ENCODE data around the gene S100A7A.
"Not testable (repeated sequence)": the region's sequence is repeated elsewhere in the genome, so short reads cannot be mapped to it uniquely, and the experiment has no call there.

S100A7A gene

GRCh38 chr1:153395776-153396175, 20.5 kb upstream of the S100A7A start:
- no peak for DNase-seq

DNA sequence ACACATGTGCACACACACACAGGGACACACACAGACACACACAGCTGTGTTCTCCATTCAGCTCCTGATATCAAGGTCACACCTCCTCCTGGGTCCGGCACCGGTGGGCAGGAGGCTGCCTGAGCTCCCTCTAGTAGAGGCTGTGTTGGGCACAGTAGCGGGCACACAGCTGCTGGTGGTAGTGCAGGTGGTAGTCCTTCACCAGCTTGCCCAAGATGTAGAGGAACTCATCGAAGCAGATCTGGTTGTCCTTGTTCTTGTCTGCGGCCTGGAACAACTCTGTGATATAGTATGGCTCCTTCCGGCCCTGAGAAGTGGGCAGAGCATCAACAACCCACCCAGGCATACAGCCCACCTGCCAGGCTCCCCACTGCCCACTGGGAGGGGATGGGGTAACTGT, 19.9 kb upstream of the S100A7A start:
- no peak for DNase-seq

DNA sequence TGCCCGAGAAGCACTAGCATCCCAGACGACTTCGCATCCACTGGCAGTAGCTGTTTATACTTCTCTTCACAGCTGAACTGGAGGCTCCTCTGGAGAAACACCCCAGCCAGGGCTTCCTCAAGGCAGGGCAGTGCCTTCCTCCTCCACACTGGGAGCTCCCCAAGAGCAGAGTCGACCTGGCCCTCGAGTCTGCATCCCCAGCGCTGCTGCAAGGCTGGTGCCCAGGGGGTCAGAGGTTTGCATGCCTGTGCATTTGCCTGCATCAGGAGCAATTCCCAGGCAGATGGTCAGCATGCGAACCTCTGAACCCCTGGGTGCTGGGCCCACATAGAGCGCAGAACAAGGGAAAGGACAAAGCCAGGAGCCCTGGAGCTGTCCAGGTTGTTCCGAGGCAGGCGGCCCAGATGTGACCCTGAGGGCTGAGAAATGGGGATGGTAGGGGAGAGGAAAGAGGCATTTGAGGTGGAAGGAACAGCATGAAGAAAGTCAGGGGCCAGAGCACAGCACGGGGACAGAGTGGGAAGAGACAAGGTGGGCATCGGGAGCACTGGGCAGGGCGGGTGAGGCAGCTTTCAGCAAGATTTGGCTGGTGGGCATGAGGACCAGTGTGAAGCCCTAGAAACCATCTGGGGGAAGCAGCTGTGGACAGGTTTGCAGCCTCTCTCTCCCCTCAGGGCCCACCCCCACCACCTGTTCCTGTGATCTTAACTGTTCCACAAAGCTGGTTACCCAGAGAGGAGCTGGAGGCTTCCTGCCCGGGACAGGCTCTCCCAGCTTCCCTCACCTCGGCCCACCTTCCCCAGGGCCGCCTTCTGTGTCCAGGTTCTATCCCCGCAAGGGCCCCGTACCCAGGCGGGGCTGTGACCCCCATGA, 19.0 kb upstream of the S100A7A start:
- DNase-seq = no peak

- DNase-seq = no peak
Observed at GRCh38 chr1:153397924-153398651, 18.2 kb upstream of the S100A7A start.

DNA sequence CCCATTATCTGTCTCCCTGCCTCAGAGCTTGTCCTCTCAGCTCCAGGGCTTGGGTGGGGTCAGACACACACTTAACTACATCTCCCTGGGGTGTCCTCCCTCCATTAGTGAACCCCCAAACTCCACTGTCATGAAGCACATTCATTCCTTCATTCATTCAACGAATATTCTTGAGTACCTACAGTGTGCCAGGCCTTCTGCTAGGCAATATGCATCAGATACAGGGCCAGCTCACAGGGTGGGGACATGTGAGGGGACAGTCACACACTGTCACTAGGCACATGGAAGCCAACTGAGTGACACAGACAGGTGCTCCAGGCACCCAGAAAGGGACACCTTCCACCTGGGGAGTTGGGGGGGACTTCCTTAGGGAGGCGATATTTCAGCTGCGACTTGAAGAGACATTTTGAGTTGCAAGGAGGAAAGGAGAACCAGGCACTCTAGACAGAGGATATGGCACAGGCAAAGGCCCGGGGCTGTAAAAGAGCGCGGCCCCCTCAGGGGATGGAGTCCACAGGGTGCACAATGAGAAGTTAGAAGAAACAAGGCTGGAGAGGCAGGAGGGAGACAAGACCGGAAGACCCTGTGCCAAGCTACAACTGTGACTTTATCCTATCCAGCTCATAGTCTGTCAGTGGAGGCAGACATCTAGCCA, 16.8 kb upstream of the S100A7A start:
- DNase-seq = no peak

DNA sequence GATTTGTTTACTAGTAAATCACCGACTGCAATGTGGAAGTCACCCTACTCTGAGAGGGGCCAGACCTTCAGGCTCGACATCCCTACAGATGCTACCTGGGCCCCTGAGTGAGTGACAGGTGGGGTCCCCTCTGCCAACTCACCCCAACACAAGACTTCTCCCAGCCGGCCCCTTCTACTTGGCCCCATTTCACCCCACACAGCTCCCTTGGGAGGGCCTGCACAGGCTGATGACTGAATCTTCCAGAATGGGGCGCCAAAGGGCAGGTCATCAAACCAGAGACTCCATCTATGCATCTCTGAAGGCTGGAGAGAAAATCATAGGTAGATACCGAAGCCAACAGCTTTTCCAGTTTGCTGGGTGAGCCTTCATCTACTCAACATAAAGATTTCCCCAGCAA, 16.1 kb upstream of the S100A7A start:
- DNase-seq = no peak

- no peak for DNase-seq
Observed at GRCh38 chr1:153401461-153401860, 14.9 kb upstream of the S100A7A start.

DNA sequence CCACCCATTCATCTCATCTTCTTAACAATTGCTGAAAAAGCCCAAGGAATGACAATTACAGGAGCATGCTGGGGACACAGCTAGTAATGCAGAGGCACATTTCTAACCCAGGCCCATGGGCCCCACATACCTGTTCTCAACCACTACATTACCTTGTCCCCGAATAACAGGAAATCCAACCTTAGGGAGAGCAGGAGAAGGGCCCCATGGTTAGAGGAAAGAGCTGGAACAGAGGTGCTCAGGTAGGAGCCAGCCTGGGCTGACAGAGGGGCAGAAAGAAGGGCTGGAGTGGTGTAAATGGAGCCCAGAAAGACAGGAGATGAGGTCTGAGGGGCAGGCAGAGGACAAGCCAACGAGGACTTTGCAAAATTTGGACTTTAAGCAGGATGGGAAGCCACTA, 14.1 kb upstream of the S100A7A start:
- DNase-seq = no peak

DNA sequence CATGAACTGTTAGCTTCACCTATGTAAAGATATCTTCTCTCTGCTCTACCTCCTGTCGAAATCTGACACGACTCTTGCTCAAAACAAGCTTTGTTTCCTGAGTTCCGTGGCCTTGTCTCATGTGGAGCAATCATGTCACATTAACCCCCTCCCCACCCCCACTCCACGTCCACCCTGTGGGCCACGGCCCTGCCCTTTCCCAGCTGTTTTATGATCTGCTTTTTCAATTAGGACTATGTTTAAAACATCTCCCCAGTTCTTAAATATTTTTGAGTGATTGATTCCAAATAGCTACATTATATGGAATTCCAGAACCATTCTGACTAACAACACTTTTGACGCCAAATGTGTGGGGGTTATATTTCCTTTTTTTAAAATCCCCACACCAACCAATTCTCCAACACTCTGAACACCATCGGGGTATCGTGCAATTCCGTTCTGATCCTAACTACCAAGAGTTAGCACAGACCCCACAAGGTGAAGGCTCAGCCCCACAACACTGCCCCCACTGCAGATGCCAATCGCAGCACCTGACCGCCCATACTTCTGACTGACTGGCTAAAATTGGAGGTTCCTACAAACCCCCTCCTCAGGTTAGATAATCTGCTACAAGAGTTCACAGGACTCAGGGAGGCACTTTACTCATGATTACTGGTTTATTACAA, 12.8 kb upstream of the S100A7A start:
- no peak for DNase-seq

DNA sequence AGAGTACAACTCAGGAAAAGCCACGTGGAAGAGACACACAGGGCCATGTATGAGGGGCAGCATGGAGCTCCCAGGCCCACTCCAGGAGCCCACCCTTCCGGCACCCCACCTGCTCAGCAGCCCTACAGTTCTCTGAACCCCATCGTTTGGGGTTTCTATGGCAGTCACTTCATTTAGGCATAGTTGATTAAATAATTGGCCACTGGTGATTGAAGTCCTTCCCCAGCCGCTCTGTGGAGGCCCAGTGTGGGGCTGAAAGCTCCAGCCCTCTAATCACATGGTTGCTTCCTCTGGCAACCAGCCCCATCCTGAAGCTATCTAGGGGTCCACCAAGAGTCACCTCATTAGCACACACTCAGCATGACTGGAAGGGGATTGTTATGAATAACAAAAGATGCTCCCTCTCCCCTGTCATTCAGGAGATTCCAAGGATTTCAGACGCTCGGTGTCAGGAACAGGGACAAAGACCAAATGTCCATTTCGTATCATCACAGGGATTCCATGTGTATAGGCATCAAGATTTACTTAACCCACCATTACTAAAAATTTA, 12.2 kb upstream of the S100A7A start:
- no peak for DNase-seq

- no peak for DNase-seq
Observed at GRCh38 chr1:153404768-153405167, 11.6 kb upstream of the S100A7A start.

DNA sequence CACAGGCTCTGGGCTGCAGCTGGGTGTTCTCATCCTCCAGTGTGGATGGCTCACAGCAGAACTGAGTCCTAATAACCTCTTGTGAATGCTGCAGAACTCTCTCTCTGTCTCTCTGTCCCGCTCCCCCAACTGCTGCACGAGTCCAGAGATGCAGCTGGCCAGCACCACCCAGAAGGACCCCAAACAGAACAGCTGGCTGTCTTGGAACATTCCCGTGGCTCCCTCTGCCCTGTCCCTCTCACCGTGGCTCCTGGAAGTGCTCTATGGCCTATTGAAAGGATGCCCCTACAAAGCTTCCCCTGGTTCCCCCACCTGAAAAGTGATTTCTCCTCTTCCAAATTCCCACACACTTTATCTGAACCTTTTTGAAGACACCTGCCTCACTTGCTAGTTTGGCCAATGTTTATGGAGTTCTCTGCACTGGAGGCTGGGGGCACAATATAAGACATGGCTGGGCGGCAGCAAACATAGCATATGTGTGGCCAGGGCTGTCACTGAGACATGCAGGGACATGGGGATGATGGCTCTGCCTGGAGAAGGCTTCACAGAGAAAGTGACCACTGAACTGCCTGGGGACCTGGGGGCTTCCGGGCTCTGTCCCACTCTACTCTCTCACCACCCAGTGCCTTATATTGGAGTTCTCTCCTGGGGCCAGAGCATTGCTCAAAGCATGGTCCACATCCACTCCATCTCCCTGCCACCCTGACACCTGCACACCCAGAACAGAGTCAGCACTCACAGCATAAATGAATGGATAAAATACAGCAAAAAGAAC, 10.3 kb upstream of the S100A7A start:
- not testable (repeated sequence) for DNase-seq

GRCh38 chr1:153407274-153407673, 9.0 kb upstream of the S100A7A start:
- not testable (repeated sequence) for DNase-seq

- DNase-seq = not testable (repeated sequence)
Observed at GRCh38 chr1:153413961-153414360, 2.4 kb upstream of the S100A7A start.

DNA sequence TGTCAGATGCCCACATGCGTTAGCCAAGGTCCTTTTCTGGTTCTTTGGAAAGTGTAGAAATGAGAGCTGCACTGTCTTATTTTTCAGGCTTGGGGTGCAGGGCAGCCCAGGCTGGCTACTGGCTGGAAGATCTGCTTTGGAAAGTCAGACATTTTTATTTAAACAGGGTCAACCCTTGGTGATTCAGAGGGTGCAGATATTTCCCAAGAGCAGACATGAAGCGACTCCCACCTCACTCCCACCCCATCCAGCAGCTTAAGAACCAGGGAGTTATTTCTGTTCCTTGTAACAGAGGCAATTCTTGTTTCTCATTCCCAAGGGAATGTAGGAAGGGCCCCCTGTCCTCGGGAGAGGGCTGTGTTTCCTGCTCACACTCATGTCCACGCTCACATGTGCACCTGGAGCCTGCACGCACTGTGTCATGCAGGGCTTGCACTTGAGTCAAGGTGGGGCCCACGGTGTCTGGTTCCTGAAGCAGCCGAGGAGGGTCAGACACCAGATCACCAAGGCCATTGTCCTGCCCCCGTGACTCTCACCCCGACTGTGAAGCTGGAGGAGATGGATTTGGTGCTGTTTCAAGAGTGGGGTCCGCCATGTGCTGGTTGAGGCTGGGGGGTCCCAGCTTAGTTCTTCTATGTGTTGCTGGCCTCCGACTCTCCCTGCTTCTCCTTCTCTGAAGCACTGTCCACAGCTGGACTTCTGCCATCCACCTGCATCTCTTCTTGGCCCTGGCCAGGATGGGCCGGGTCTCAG, 992 bp downstream of the S100A7A start:
- DNase-seq = no peak

DNA sequence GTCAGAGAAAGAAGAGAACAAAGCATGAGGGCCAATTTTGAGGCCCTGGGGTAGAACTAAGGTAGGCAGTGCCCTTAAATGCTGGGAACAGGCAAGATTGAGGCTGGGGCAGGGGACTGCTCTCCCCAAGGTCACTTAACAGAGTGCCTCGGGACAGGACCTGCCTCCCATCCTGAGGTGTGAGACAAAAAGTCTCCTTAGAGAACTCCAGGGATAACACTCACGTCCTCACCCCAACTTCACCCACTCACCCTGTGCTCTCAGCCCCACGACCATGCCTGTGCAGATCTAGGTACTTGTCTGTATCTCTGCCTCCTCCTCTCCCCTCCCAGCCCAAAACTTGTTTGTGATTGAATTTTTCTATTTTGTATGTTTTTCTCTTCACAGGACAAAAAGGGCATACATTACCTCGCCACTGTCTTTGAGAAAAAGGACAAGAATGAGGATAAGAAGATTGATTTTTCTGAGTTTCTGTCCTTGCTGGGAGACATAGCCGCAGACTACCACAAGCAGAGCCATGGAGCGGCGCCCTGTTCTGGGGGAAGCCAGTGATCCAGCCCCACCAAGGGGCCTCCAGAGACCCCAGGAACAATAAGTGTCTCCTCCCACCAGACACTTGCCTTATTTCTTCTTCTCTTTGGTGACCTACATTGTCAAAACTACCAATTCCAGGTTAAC, 2.6 kb downstream of the S100A7A start:
- DNase-seq = not testable (repeated sequence)

DNA sequence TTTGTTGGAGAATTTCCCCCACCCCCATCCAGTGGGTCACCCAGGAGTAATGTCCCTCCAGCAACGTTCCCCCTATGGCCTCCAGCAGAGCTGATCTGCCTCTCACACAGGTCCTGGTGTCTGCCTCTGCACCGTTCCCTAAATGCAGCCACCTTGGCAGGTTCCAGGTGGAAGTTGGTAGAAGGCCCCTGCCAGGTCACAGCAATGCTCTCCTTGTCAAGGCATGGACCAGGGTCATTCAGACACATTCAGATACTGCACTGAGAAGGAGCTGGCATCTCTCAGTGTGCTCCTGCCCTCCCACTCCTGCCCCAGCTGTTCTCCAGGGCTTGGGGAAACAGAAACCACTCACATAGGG, 3.1 kb downstream of the S100A7A start:
- DNase-seq = not testable (repeated sequence)

DNA sequence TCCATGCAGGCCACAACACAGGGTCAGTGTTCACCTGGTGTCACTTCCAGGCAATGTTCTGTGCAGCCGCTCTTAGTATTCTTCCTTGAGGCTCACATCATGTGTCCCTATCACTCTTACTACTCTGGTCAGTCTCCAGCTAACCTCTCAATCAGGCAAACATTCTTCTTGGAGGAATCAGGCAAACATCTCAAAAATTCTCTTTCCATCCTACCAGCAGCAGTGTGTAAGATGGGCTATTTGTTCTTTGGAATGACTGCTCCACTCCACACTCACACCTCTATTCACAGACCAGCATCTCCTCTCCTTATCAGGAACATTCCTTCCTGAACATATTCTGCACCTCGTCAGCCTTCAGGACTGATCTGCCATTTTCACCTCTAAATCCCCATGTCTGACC, 4.0 kb downstream of the S100A7A start:
- DNase-seq = no peak

DNA sequence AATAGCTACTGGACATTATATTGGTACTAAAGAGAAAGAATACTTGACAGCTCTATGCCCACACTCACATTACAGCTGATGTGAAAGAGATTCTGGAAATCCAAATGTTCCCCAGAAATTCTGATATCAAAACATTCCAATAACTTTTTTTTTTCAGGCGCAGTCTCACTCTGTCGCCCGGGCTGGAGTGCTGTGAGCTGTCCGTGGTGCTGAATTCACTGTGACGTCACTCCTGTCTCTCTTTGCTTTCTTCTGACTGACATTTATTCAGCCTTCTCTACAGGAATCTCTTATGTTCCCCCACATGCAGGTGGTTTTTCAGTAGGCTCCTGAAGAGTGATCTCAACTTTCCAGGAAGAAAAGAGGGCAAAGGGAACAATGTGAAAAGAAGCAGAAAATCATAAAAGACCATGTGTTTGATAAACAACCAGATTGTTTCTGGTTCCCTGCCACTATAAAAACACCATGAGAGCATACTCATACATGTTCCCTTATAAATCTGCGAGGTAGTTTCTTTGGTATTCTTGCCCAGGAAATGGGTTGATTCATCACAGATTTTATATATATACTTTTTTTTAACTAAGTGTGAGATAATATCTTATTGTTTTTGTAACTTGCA, 6.2 kb downstream of the S100A7A start:
- peak in 1 of 2 donors; percentile 6 for DNase-seq

GRCh38 chr1:153426809-153427208, 10.5 kb downstream of the S100A7A start:
- no peak for DNase-seq
